Mucosa of rectum (tissue), 2 donors: ENCODE data around the gene TAF8.

Experiments used
- H3K27ac ChIP-seq, 2 donors: one replicate each; pipeline ENCODE4 v1.7.0; 2013; ENCODE audit warnings: inconsistent platforms in 2 of 2, low read depth in 2 of 2, low read length in 2 of 2
- H3K27me3 ChIP-seq, 2 donors: one replicate each; pipeline ENCODE4 v1.7.0; 2013; ENCODE audit warnings: low read length in 2 of 2; ENCODE audit not compliant: control insufficient read depth in 2 of 2, insufficient read depth in 2 of 2
- H3K36me3 ChIP-seq, 2 donors: one replicate each; pipeline ENCODE4 v1.7.0; 2013; ENCODE audit warnings: low read length in 2 of 2; ENCODE audit not compliant: control insufficient read depth in 2 of 2, insufficient read depth in 2 of 2
- H3K4me1 ChIP-seq, 2 donors: one replicate each; pipeline ENCODE4 v1.7.0; 2013; ENCODE audit warnings: low read length in 2 of 2, mild to moderate bottlenecking in 1 of 2; ENCODE audit not compliant: control insufficient read depth in 2 of 2, insufficient read depth in 2 of 2
- H3K4me3 ChIP-seq, 2 donors: one replicate each; pipeline ENCODE4 v1.7.0; 2013; ENCODE audit warnings: low read length in 2 of 2
- H3K9ac ChIP-seq, 2 donors: one replicate each; pipeline ENCODE4 v1.7.0; 2013; ENCODE audit warnings: low read length in 2 of 2, low read depth in 1 of 2, mild to moderate bottlenecking in 1 of 2
- H3K9me3 ChIP-seq, 2 donors: one replicate each; pipeline ENCODE4 v1.7.0; 2013; ENCODE audit warnings: low read length in 2 of 2; ENCODE audit not compliant: control insufficient read depth in 2 of 2
- donor health status: healthy.
- donor health status: Normal muscosa, but diverticular disease.

Gene TAF8

DNA sequence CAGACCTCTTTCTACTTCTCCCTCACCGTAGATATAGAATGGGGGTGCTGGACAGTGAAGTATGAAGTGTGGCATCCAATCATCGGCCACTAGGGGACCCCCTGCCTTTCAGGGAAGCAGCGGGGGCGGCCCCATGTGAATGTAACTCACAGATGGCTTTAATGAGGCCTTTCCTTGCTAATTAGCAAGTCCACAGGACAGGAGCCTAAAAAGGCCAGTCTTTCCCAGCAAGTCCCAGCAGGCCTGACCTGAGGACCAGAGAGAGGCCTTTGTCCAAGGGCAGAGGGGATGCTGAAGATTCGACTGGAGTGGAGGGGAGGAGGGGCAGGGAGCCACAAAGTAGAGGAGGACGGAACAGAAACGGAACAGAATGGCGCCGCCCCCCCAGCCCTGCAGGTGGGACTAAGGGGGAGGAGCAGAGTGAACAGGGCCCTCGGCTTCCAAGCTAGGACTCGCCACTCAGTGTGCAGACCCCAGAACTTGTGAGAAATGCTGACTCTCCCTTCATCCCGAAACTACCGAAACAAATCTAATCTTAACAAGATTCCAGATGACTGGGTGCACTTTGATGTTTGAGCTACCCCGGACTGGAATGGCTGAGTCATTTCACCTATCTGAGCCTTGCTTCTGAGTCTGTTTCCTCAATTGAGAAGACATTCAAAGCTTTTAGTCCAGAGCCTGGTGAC, 86.3 kb downstream of the TAF8 start:
- Histone ChIP-seq H3K4me1 (peaks cover 36 to 52% of the 10 kb centered on the region in 2 donors), H3K27ac (peak overlapping the region; percentile 86 to 90), H3K27me3 (no peaks in the 10 kb centered on the region), H3K9ac (peak overlapping the region in 1 of 2 donors; percentile 62), H3K4me3 (peak overlapping the region in 1 of 2 donors; percentile 44), H3K9me3 (no peaks in the 10 kb centered on the region), H3K36me3 (peaks cover 3% of the 10 kb centered on the region in 2 donors)
